Naive thymus-derived CD8-positive, alpha-beta T cell (primary cell): ENCODE measurements around the gene SPCS1. TPM values are rescaled to one million over a fixed set of nuclear protein-coding genes. Genes with fewer than 3 reads are reported as not detected.
"Not testable (repeated sequence)": the region's sequence is repeated elsewhere in the genome, so short reads cannot be mapped to it uniquely, and the experiment has no call there.

Experiments used
- ATAC-seq, 2 donors: fragments of 150-1000 bp; cut with Tn5 transposase in 1 of 2; sonication (Bioruptor Pico), chemical (Tn5 transposase) in 1 of 2; 1 replicate in 1 of 2; 2 replicates in 1 of 2; pipeline ENCODE4 v1.10.0; 2021; ENCODE audit warnings: mild to moderate bottlenecking in 2 of 2, moderate library complexity in 2 of 2
- POLR2A ChIA-PET: fragments of 350-600 bp; sonication (Branson Sonifier 250); formaldehyde crosslinking; loops from one replicate; lab custom pipeline; 2021; ENCODE audit warnings: antibody characterized with exemption; lab: Charles Lee
- DNase-seq, 10 donors: peaks; one replicate each; pipeline versions ENCODE4 v3.0.0 to v3.0.0-alpha.2; 2020 to 2022
- H3K27ac Mint-ChIP-seq, 10 donors: one replicate each; pipeline ENCODE4 v1.8.0; 2020 to 2022; ENCODE audit warnings: mild to moderate bottlenecking in 10 of 10, mixed read lengths in 10 of 10, moderate library complexity in 4 of 10, inconsistent platforms in 1 of 10
- H3K27me3 Mint-ChIP-seq, 5 donors: one replicate each; pipeline ENCODE4 v1.8.0; 2021 to 2022; ENCODE audit warnings: mixed read lengths in 5 of 5
- H3K36me3 Mint-ChIP-seq, 3 donors: one replicate each; pipeline ENCODE4 v1.8.0; 2020 to 2022; ENCODE audit warnings: mixed read lengths in 3 of 3, mild to moderate bottlenecking in 2 of 3, inconsistent platforms in 1 of 3
- H3K4me1 Mint-ChIP-seq, 4 donors: one replicate each; pipeline ENCODE4 v1.8.0; 2021 to 2022; ENCODE audit warnings: mixed read lengths in 4 of 4
- H3K4me3 Mint-ChIP-seq, 10 donors: one replicate each; pipeline ENCODE4 v1.8.0; 2020 to 2022; ENCODE audit warnings: mild to moderate bottlenecking in 10 of 10, mixed read lengths in 10 of 10, moderate library complexity in 6 of 10, inconsistent platforms in 1 of 10
- H3K9me3 Mint-ChIP-seq, 9 donors: one replicate each; pipeline ENCODE4 v1.8.0; 2020 to 2022; ENCODE audit warnings: mixed read lengths in 9 of 9, mild to moderate bottlenecking in 3 of 9, inconsistent platforms in 1 of 9, moderate library complexity in 1 of 9
- polyA plus RNA-seq, 3 donors: library from polyadenylated mRNA; unstranded; fragments of 300-500 nt; fragmentation: Illumina TruSeq; gene quantifications; one replicate each; pipeline ENCODE4 v1.2.3, GENCODE V29; 2021
- total RNA-seq, 8 experiments: library from RNA in 2 of 8; stranded (reverse) in 2 of 8; gene quantifications; one replicate each; pipeline ENCODE4 v1.2.3 and lab custom pipeline; 2021 to 2026

The SPCS1 gene
- 10 to 100 TPM; 80.1 to 89.9 TPM for total RNA-seq
- 100 to 1,000 TPM; 340 to 369 (median 348) TPM for polyA plus RNA-seq
- total RNA-seq (lab: John Stamatoyannopoulos, UW) = 31.0 to 77.2 (median 57.2) reads per million in 6 experiments

GRCh38 chr3:52705688-52706686 lies at the start of gene SPCS1, which contains the start of gene GLT8D1:
TSS of gene SPCS1 (plus strand) at chr3:52706106. CDS start at chr3:52706247, 141 bp downstream.
TSS of gene GLT8D1 (minus strand) at chr3:52705791. CDS start at chr3:52700460, 5,331 bp downstream.
- POLR2A ChIA-PET = interaction anchor here (1.0 to 5.7 kb wide), 9 partner anchors 10 to 549 kb away, joined by 3 to 43 read pairs (median 10); partner anchors contain the start of genes GNL3, NEK4, PBRM1 and UQCC5

GRCh38 chr3:52660046-52660445 lies 45.9 kb upstream of the SPCS1 start:
- ATAC-seq (no peak), DNase-seq (no peak)
- Mint-ChIP-seq H3K27ac (peak overlapping the region in 1 of 10 donors; percentile 56), H3K4me3 (no peak overlapping the region), H3K27me3 (no peaks in the 10 kb centered on the region), H3K36me3 (peaks cover 11 to 89% (median 26%) of the 10 kb centered on the region in 3 donors), H3K4me1 (peaks cover 0 to 3% (median 1%) of the 10 kb centered on the region in 4 donors), H3K9me3 (no peaks in the 10 kb centered on the region)
- POLR2A ChIA-PET = interaction anchor here (0.5 kb wide), 1 partner anchor 18 kb away, joined by 3 read pairs; no protein-coding TSS in a partner anchor

More at GRCh38 chr3:52705688-52706686, at the start of gene SPCS1, which contains the start of gene GLT8D1:
- peaks cover 0 to 27% (median 2%) of the 10 kb centered on the region in 3 donors for H3K36me3 Mint-ChIP-seq
- DNase-seq (peak; percentile 75 to 97 (median 86)), ATAC-seq (peak; percentile 90)
- H3K4me1 Mint-ChIP-seq = peaks cover 14 to 47% (median 35%) of the 10 kb centered on the region in 4 donors
- peak within 1 kb of the TSS; percentile 89 to 95 (median 94) for H3K4me3 Mint-ChIP-seq
- H3K9me3 Mint-ChIP-seq = no peaks in the 10 kb centered on the region
- peak within 1 kb of the TSS; percentile 90 to 98 (median 96) for H3K27ac Mint-ChIP-seq
- H3K27me3 Mint-ChIP-seq = no peaks in the 10 kb centered on the region

- POLR2A ChIA-PET = interaction anchor here (0.7 kb wide), 1 partner anchor 118 kb away, joined by 3 read pairs; no protein-coding TSS in a partner anchor
- Mint-ChIP-seq H3K36me3 (peaks cover 4 to 85% (median 25%) of the 10 kb centered on the region in 3 donors), H3K4me1 (peaks cover 0 to 3% (median 0%) of the 10 kb centered on the region in 4 donors)
Observed at GRCh38 chr3:52663098-52663497, 42.8 kb upstream of the SPCS1 start.

GRCh38 chr3:52670621-52671521 lies 35.0 kb upstream of the SPCS1 start:
- H3K27me3 Mint-ChIP-seq = no peaks in the 10 kb centered on the region
- ATAC-seq = peak in 1 of 2 donors; percentile 20
- peak overlapping the region in 7 of 10 donors; percentile 10 to 83 (median 62) for H3K27ac Mint-ChIP-seq
- peaks cover 0 to 78% (median 18%) of the 10 kb centered on the region in 3 donors for H3K36me3 Mint-ChIP-seq
- H3K4me3 Mint-ChIP-seq = peak overlapping the region in 2 of 10 donors; percentile 5 to 15
- DNase-seq = no peak
- H3K9me3 Mint-ChIP-seq = no peaks in the 10 kb centered on the region
- peaks cover 10 to 28% (median 19%) of the 10 kb centered on the region in 4 donors for H3K4me1 Mint-ChIP-seq
- POLR2A ChIA-PET = interaction anchor here (1.1 kb wide), 1 partner anchor 20 kb away, joined by 3 read pairs; no protein-coding TSS in a partner anchor

More at GRCh38 chr3:52663098-52663497, 42.8 kb upstream of the SPCS1 start:
- Mint-ChIP-seq H3K27me3 (no peaks in the 10 kb centered on the region), H3K9me3 (no peaks in the 10 kb centered on the region), H3K27ac (peak overlapping the region in 2 of 10 donors; percentile 51 to 84), H3K4me3 (no peak overlapping the region)
- no peak for DNase-seq
- ATAC-seq = no peak

GRCh38 chr3:52671676-52672075 lies 34.2 kb upstream of the SPCS1 start:
- Mint-ChIP-seq H3K4me1 (peaks cover 12 to 28% (median 21%) of the 10 kb centered on the region in 4 donors), H3K27ac (peak overlapping the region in 3 of 10 donors; percentile 5 to 83 (median 29)), H3K27me3 (no peaks in the 10 kb centered on the region), H3K4me3 (no peak overlapping the region), H3K36me3 (peaks cover 0 to 78% (median 18%) of the 10 kb centered on the region in 3 donors), H3K9me3 (no peaks in the 10 kb centered on the region)
- ATAC-seq = no peak
- no peak for DNase-seq
- POLR2A ChIA-PET = interaction anchor here (0.6 kb wide), 1 partner anchor 959 kb away, joined by 5 read pairs; no protein-coding TSS in a partner anchor

- DNase-seq, POLR2A ChIA-PET, H3K27me3 Mint-ChIP-seq, H3K9me3 Mint-ChIP-seq, ATAC-seq, H3K4me3 Mint-ChIP-seq: not testable (repeated sequence)
- peaks cover 5 to 87% (median 24%) of the 10 kb centered on the region in 3 donors for H3K36me3 Mint-ChIP-seq
- H3K4me1 Mint-ChIP-seq = peaks cover 12 to 42% (median 30%) of the 10 kb centered on the region in 4 donors
- H3K27ac Mint-ChIP-seq = peak overlapping the region in 2 of 10 donors; percentile 33 to 77
Observed at GRCh38 chr3:52676201-52676600, 29.7 kb upstream of the SPCS1 start.

- Mint-ChIP-seq H3K36me3 (peaks cover 5 to 77% (median 16%) of the 10 kb centered on the region in 3 donors), H3K27me3 (no peaks in the 10 kb centered on the region), H3K27ac (peak overlapping the region in 3 of 10 donors; percentile 5 to 74 (median 37)), H3K9me3 (no peaks in the 10 kb centered on the region), H3K4me3 (no peak overlapping the region), H3K4me1 (peaks cover 18 to 45% (median 37%) of the 10 kb centered on the region in 4 donors)
- no peak for ATAC-seq
- POLR2A ChIA-PET = no interaction called here
- no peak for DNase-seq
Observed at GRCh38 chr3:52678265-52679198, 27.4 kb upstream of the SPCS1 start.

- H3K4me3 Mint-ChIP-seq = no peak overlapping the region
- no peaks in the 10 kb centered on the region for H3K27me3 Mint-ChIP-seq
- peak overlapping the region in 3 of 10 donors; percentile 34 to 74 (median 37) for H3K27ac Mint-ChIP-seq
- POLR2A ChIA-PET = no interaction called here
- peaks cover 18 to 47% (median 43%) of the 10 kb centered on the region in 4 donors for H3K4me1 Mint-ChIP-seq
- peaks cover 5 to 74% (median 16%) of the 10 kb centered on the region in 3 donors for H3K36me3 Mint-ChIP-seq
- DNase-seq (no peak), ATAC-seq (no peak)
- no peaks in the 10 kb centered on the region for H3K9me3 Mint-ChIP-seq
Observed at GRCh38 chr3:52679199-52679538, 26.7 kb upstream of the SPCS1 start.

- H3K4me1 Mint-ChIP-seq = peaks cover 23 to 53% (median 50%) of the 10 kb centered on the region in 4 donors
- H3K9me3 Mint-ChIP-seq = no peaks in the 10 kb centered on the region
- peaks cover 5 to 70% (median 15%) of the 10 kb centered on the region in 3 donors for H3K36me3 Mint-ChIP-seq
- no peak overlapping the region for H3K4me3 Mint-ChIP-seq
- ATAC-seq (no peak), DNase-seq (no peak)
- no peaks in the 10 kb centered on the region for H3K27me3 Mint-ChIP-seq
- H3K27ac Mint-ChIP-seq = peak overlapping the region in 5 of 10 donors; percentile 12 to 86 (median 41)
- POLR2A ChIA-PET = no interaction called here
Observed at GRCh38 chr3:52679811-52680210, 26.1 kb upstream of the SPCS1 start.

- Mint-ChIP-seq H3K27ac (peak overlapping the region in 5 of 10 donors; percentile 3 to 61 (median 51)), H3K4me1 (peaks cover 25 to 62% (median 54%) of the 10 kb centered on the region in 4 donors), H3K4me3 (peak overlapping the region in 1 of 10 donors; percentile 43), H3K27me3 (no peaks in the 10 kb centered on the region), H3K9me3 (no peaks in the 10 kb centered on the region), H3K36me3 (peaks cover 5 to 58% (median 10%) of the 10 kb centered on the region in 3 donors)
- no peak for DNase-seq
- POLR2A ChIA-PET = interaction anchor here (0.6 kb wide), 1 partner anchor 267 kb away, joined by 4 read pairs; no protein-coding TSS in a partner anchor
- ATAC-seq = no peak
Observed at GRCh38 chr3:52681596-52681995, 24.3 kb upstream of the SPCS1 start.
